ENCODE measurements around the gene SLC6A12. TPM values are rescaled to one million over a fixed set of nuclear protein-coding genes. Genes with fewer than 3 reads are reported as not detected.
"Not testable (repeated sequence)": the region's sequence is repeated elsewhere in the genome, so short reads cannot be mapped to it uniquely, and the experiment has no call there.

Gene SLC6A12
- total RNA-seq (ENCODE audit: insufficient read depth, low replicate concordance) = not detected

- no peak for DNase-seq (ENCODE audit: low spot score)
These were observed at the start of gene SLC6A12 for GRCh38 chr12:214003-214741. TSS of gene SLC6A12 (minus strand) at chr12:214157. CDS start at chr12:209986, 4,171 bp downstream.

GRCh38 chr12:263574-263973 is 49.6 kb upstream of the SLC6A12 start:
- DNase-seq (ENCODE audit: low spot score) = no peak

GRCh38 chr12:262817-263216 is 48.9 kb upstream of the SLC6A12 start, which contains the start of gene SLC6A13:
TSS of gene SLC6A13 (minus strand) at chr12:262836. CDS start at chr12:260052, 2,784 bp downstream.
- peak; percentile 29 for DNase-seq (ENCODE audit: low spot score)

- no peak for DNase-seq (ENCODE audit: low spot score)
These were observed 48.2 kb upstream of the SLC6A12 start for GRCh38 chr12:262113-262512.

- no peak for DNase-seq (ENCODE audit: low spot score)
These were observed 43.8 kb upstream of the SLC6A12 start for GRCh38 chr12:257521-258321.

- DNase-seq (ENCODE audit: low spot score) = no peak
These were observed 43.0 kb upstream of the SLC6A12 start for GRCh38 chr12:256958-257357.

- DNase-seq (ENCODE audit: low spot score) = no peak
These were observed 42.3 kb upstream of the SLC6A12 start for GRCh38 chr12:256225-256624.

GRCh38 chr12:254912-255311 is 41.0 kb upstream of the SLC6A12 start:
- DNase-seq (ENCODE audit: low spot score) = no peak

- no peak for DNase-seq (ENCODE audit: low spot score)
These were observed 40.1 kb upstream of the SLC6A12 start for GRCh38 chr12:254039-254438.

- no peak for DNase-seq (ENCODE audit: low spot score)
These were observed 39.3 kb upstream of the SLC6A12 start for GRCh38 chr12:253116-253831.

GRCh38 chr12:252636-253035 is 38.7 kb upstream of the SLC6A12 start:
- no peak for DNase-seq (ENCODE audit: low spot score)

- DNase-seq (ENCODE audit: low spot score) = no peak
These were observed 33.3 kb upstream of the SLC6A12 start for GRCh38 chr12:247271-247670.

GRCh38 chr12:243381-243780 is 29.4 kb upstream of the SLC6A12 start:
- no peak for DNase-seq (ENCODE audit: low spot score)

GRCh38 chr12:242496-242895 is 28.5 kb upstream of the SLC6A12 start:
- DNase-seq (ENCODE audit: low spot score) = no peak

GRCh38 chr12:241266-241665 is 27.3 kb upstream of the SLC6A12 start:
- DNase-seq (ENCODE audit: low spot score) = no peak

- DNase-seq (ENCODE audit: low spot score) = no peak
These were observed 26.6 kb upstream of the SLC6A12 start for GRCh38 chr12:240566-240965.

- DNase-seq (ENCODE audit: low spot score) = no peak
These were observed 24.9 kb upstream of the SLC6A12 start for GRCh38 chr12:238736-239398.

GRCh38 chr12:238116-238515 is 24.2 kb upstream of the SLC6A12 start:
- DNase-seq (ENCODE audit: low spot score) = no peak

- DNase-seq (ENCODE audit: low spot score) = no peak
These were observed 23.3 kb upstream of the SLC6A12 start for GRCh38 chr12:237026-237815.

- no peak for DNase-seq (ENCODE audit: low spot score)
These were observed 22.5 kb upstream of the SLC6A12 start for GRCh38 chr12:236445-236844.

GRCh38 chr12:235967-236366 is 22.0 kb upstream of the SLC6A12 start:
- not testable (repeated sequence) for DNase-seq (ENCODE audit: low spot score)

Data from umbilical cord (tissue), 2 donors.